ENCODE data around the gene KRTAP10-2. TPM values are rescaled to one million over a fixed set of nuclear protein-coding genes. Genes with fewer than 3 reads are reported as not detected.
"Not testable (repeated sequence)": the region's sequence is repeated elsewhere in the genome, so short reads cannot be mapped to it uniquely, and the experiment has no call there.

KRTAP10-2 gene
- total RNA-seq, result not detected in 3 replicates
- long read RNA-seq, result 0 reads

- DNase-seq (ENCODE audit: low spot score), result no peak
- no peak for TF ChIP-seq CTCF (IDR thresholded peaks at IDR 0.05)
- Mint-ChIP-seq H3K9me3 (ENCODE audit: low read depth) (peaks cover 13% of the 10 kb centered on the region), H3K27me3 (ENCODE audit: low read depth) (peaks cover 16% of the 10 kb centered on the region), H3K4me3 (ENCODE audit: unreplicated experiment) (no peak within 1 kb of the TSS), H3K36me3 (ENCODE audit: low read depth) (peaks cover 11% of the 10 kb centered on the region), H3K27ac (ENCODE audit: unreplicated experiment) (no peak within 1 kb of the TSS), H3K4me1 (ENCODE audit: low read depth) (peaks cover 16% of the 10 kb centered on the region)
These were observed at the start of gene KRTAP10-2 for GRCh38 chr21:44551340-44551961. TSS of gene KRTAP10-2 (minus strand) at chr21:44551505. CDS start at chr21:44551458, 47 bp downstream.

GRCh38 chr21:44601091-44601490 is 49.8 kb upstream of the KRTAP10-2 start:
- not testable (repeated sequence) for H3K4me1 Mint-ChIP-seq (ENCODE audit: low read depth); H3K27ac Mint-ChIP-seq (ENCODE audit: unreplicated experiment); H3K4me3 Mint-ChIP-seq (ENCODE audit: unreplicated experiment); H3K36me3 Mint-ChIP-seq (ENCODE audit: low read depth)
- peak; percentile 75 for DNase-seq (ENCODE audit: low spot score)
- peaks cover 18% of the 10 kb centered on the region for H3K9me3 Mint-ChIP-seq (ENCODE audit: low read depth)
- peaks cover 69% of the 10 kb centered on the region for H3K27me3 Mint-ChIP-seq (ENCODE audit: low read depth)

- peaks cover 68% of the 10 kb centered on the region for H3K27me3 Mint-ChIP-seq (ENCODE audit: low read depth)
- H3K9me3 Mint-ChIP-seq (ENCODE audit: low read depth), result peaks cover 18% of the 10 kb centered on the region
- not testable (repeated sequence) for H3K4me3 Mint-ChIP-seq (ENCODE audit: unreplicated experiment); H3K36me3 Mint-ChIP-seq (ENCODE audit: low read depth); H3K4me1 Mint-ChIP-seq (ENCODE audit: low read depth); DNase-seq (ENCODE audit: low spot score); H3K27ac Mint-ChIP-seq (ENCODE audit: unreplicated experiment)
These were observed 49.0 kb upstream of the KRTAP10-2 start, which contains the start of gene KRTAP10-7 for GRCh38 chr21:44600118-44600978. TSS of gene KRTAP10-7 (plus strand) at chr21:44600597. CDS start at chr21:44600622, 25 bp downstream.

GRCh38 chr21:44599264-44600029 is 48.1 kb upstream of the KRTAP10-2 start:
- Mint-ChIP-seq H3K36me3 (ENCODE audit: low read depth) (peaks cover 3% of the 10 kb centered on the region), H3K4me1 (ENCODE audit: low read depth) (no peaks in the 10 kb centered on the region), H3K27ac (ENCODE audit: unreplicated experiment) (no peak overlapping the region), H3K27me3 (ENCODE audit: low read depth) (peaks cover 66% of the 10 kb centered on the region), H3K4me3 (ENCODE audit: unreplicated experiment) (no peak overlapping the region), H3K9me3 (ENCODE audit: low read depth) (peaks cover 15% of the 10 kb centered on the region)
- DNase-seq (ENCODE audit: low spot score), result no peak
- no peak for TF ChIP-seq CTCF (IDR thresholded peaks at IDR 0.05)

- H3K9me3 Mint-ChIP-seq (ENCODE audit: low read depth), result peaks cover 10% of the 10 kb centered on the region
- no peak overlapping the region for H3K27ac Mint-ChIP-seq (ENCODE audit: unreplicated experiment)
- no peak for DNase-seq (ENCODE audit: low spot score)
- peaks cover 66% of the 10 kb centered on the region for H3K27me3 Mint-ChIP-seq (ENCODE audit: low read depth)
- H3K4me3 Mint-ChIP-seq (ENCODE audit: unreplicated experiment), result no peak overlapping the region
- peaks cover 3% of the 10 kb centered on the region for H3K36me3 Mint-ChIP-seq (ENCODE audit: low read depth)
- H3K4me1 Mint-ChIP-seq (ENCODE audit: low read depth), result peaks cover 6% of the 10 kb centered on the region
- no peak for TF ChIP-seq CTCF (IDR thresholded peaks at IDR 0.05)
These were observed 46.8 kb upstream of the KRTAP10-2 start for GRCh38 chr21:44598061-44598460.

Data from chondrocyte (in vitro differentiated cells).